CD4-positive, CD25-positive, alpha-beta regulatory T cell (primary cell): ENCODE data around the gene NUDT21. TPM values are rescaled to one million over a fixed set of nuclear protein-coding genes. Genes with fewer than 3 reads are reported as not detected.
A peak's percentile ranks its signal among the peaks of the same experiment; 100 is the strongest.

Source experiments
- ATAC-seq, 2 donors: fragments of 150-1000 bp; cut with Tn5 transposase; one replicate each; pipeline ENCODE4 v1.10.0; 2021; ENCODE audit warnings: low read depth in 2 of 2, moderate number of reproducible peaks in 2 of 2, moderate library complexity in 1 of 2
- DNase-seq, 3 donors: peaks; one replicate each; pipeline versions ENCODE4 v3.0.0 to v3.0.0-alpha.2; 2012 to 2022; ENCODE audit warnings: mixed read lengths in 1 of 3
- H3K27ac ChIP-seq: one replicate; pipeline ENCODE4 v1.7.0; 2013; ENCODE audit warnings: mild to moderate bottlenecking, low read length; ENCODE audit not compliant: insufficient read depth, poor library complexity, severe bottlenecking
- H3K27me3 ChIP-seq: one replicate; pipeline ENCODE4 v1.7.0; 2013; ENCODE audit warnings: low read length; ENCODE audit not compliant: control insufficient read depth, insufficient read depth
- H3K36me3 ChIP-seq: one replicate; pipeline ENCODE4 v1.7.0; 2013; ENCODE audit warnings: mild to moderate bottlenecking, low read length, moderate library complexity; ENCODE audit not compliant: control insufficient read depth, insufficient read depth
- H3K4me1 ChIP-seq: 2 replicates; pipeline ENCODE4 v1.7.0; 2013; ENCODE audit warnings: mild to moderate bottlenecking, low read length; ENCODE audit not compliant: insufficient read depth, control insufficient read depth, poor library complexity, severe bottlenecking
- H3K4me3 ChIP-seq: one replicate; pipeline ENCODE4 v1.7.0; 2013; ENCODE audit warnings: low read depth, mild to moderate bottlenecking, low read length, moderate library complexity
- H3K9me3 ChIP-seq, 2 experiments: 1 replicate in 1 of 2; 2 replicates in 1 of 2; pipeline ENCODE4 v1.7.0; 2013; ENCODE audit warnings: low read length in 2 of 2, mild to moderate bottlenecking in 1 of 2, moderate library complexity in 1 of 2; ENCODE audit not compliant: control insufficient read depth in 2 of 2
- H3K27ac Mint-ChIP-seq, 3 donors: one replicate each; pipeline ENCODE4 v1.8.0; 2020 to 2022; ENCODE audit warnings: mild to moderate bottlenecking in 3 of 3, mixed read lengths in 3 of 3, moderate library complexity in 2 of 3
- H3K27me3 Mint-ChIP-seq: one replicate; pipeline ENCODE4 v1.8.0; 2022; ENCODE audit warnings: mild to moderate bottlenecking, mixed read lengths
- H3K36me3 Mint-ChIP-seq: one replicate; pipeline ENCODE4 v1.8.0; 2020; ENCODE audit warnings: mixed read lengths
- H3K4me1 Mint-ChIP-seq, 4 donors: one replicate each; pipeline ENCODE4 v1.8.0; 2020 to 2022; ENCODE audit warnings: mixed read lengths in 4 of 4, mild to moderate bottlenecking in 1 of 4
- H3K4me3 Mint-ChIP-seq, 4 donors: one replicate each; pipeline ENCODE4 v1.8.0; 2020 to 2022; ENCODE audit warnings: mild to moderate bottlenecking in 4 of 4, mixed read lengths in 4 of 4, moderate library complexity in 3 of 4
- H3K9me3 Mint-ChIP-seq, 7 donors: one replicate each; pipeline ENCODE4 v1.8.0; 2020 to 2022; ENCODE audit warnings: mixed read lengths in 7 of 7, mild to moderate bottlenecking in 3 of 7, moderate library complexity in 2 of 7
- polyA plus RNA-seq, 4 donors: library from polyadenylated mRNA; unstranded; fragments of 300-500 nt; fragmentation: Illumina TruSeq; gene quantifications; one replicate each; pipeline ENCODE4 v1.2.3, GENCODE V29; 2021
- total RNA-seq: library from RNA; stranded (reverse); gene quantifications from one replicate; pipeline ENCODE4 v1.2.3, GENCODE V29; 2022

Gene NUDT21
- total and polyA plus RNA-seq, 5 donors from 2014 or later, result 91.9 to 128 (median 104) TPM

- Histone ChIP-seq H3K27ac (no peak overlapping the region), H3K9me3 (no peaks in the 10 kb centered on the region), H3K36me3 (peaks cover 81% of the 10 kb centered on the region), H3K27me3 (no peaks in the 10 kb centered on the region), H3K4me3 (no peak overlapping the region), H3K4me1 (peaks cover 7% of the 10 kb centered on the region)
- Mint-ChIP-seq H3K4me1 (peaks cover 16 to 37% (median 29%) of the 10 kb centered on the region in 4 donors), H3K27ac (no peak overlapping the region), H3K9me3 (no peaks in the 10 kb centered on the region), H3K27me3 (no peaks in the 10 kb centered on the region), H3K4me3 (peak overlapping the region in 1 of 4 donors; percentile 7), H3K36me3 (peaks cover 58% of the 10 kb centered on the region)
- DNase-seq (no peak), ATAC-seq (no peak)
Observed at GRCh38 chr16:56457927-56458470, 6.9 kb upstream of the NUDT21 start.

GRCh38 chr16:56451753-56452689 lies 889 bp upstream of the NUDT21 start:
- peak overlapping the region; percentile 98 for H3K4me3 ChIP-seq
- H3K4me1 ChIP-seq, result peaks cover 44% of the 10 kb centered on the region
- Mint-ChIP-seq H3K4me3 (peak overlapping the region; percentile 92 to 100 (median 96)), H3K27ac (peak overlapping the region; percentile 94 to 98 (median 96)), H3K27me3 (no peaks in the 10 kb centered on the region), H3K36me3 (peaks cover 22% of the 10 kb centered on the region), H3K4me1 (peaks cover 41 to 72% (median 58%) of the 10 kb centered on the region in 4 donors), H3K9me3 (peaks cover 0 to 2% (median 0%) of the 10 kb centered on the region in 7 donors)
- no peaks in the 10 kb centered on the region for H3K27me3 ChIP-seq
- peak in 2 of 3 donors; percentile 2 to 19 for DNase-seq
- ATAC-seq, result peak; percentile 19 to 26
- H3K9me3 ChIP-seq, result no peaks in the 10 kb centered on the region
- H3K36me3 ChIP-seq, result peaks cover 38% of the 10 kb centered on the region
- peak overlapping the region; percentile 84 for H3K27ac ChIP-seq

GRCh38 chr16:56450275-56450985 lies 702 bp downstream of the NUDT21 start:
- Histone ChIP-seq H3K9me3 (no peaks in the 10 kb centered on the region), H3K4me3 (peak overlapping the region; percentile 98), H3K27ac (peak overlapping the region; percentile 84), H3K4me1 (peaks cover 44% of the 10 kb centered on the region), H3K27me3 (no peaks in the 10 kb centered on the region), H3K36me3 (peaks cover 31% of the 10 kb centered on the region)
- Mint-ChIP-seq H3K36me3 (peaks cover 12% of the 10 kb centered on the region), H3K27me3 (no peaks in the 10 kb centered on the region), H3K4me3 (peak overlapping the region; percentile 92 to 100 (median 96)), H3K4me1 (peaks cover 25 to 70% (median 50%) of the 10 kb centered on the region in 4 donors), H3K9me3 (peaks cover 0 to 2% (median 0%) of the 10 kb centered on the region in 7 donors), H3K27ac (peak overlapping the region; percentile 94 to 98 (median 96))
- DNase-seq, result peak in 1 of 3 donors; percentile 25
- peak in 1 of 2 donors; percentile 12 for ATAC-seq

- Mint-ChIP-seq H3K9me3 (peaks cover 0 to 2% (median 0%) of the 10 kb centered on the region in 7 donors), H3K27ac (peak overlapping the region; percentile 28 to 58 (median 52)), H3K27me3 (no peaks in the 10 kb centered on the region), H3K4me3 (peak overlapping the region; percentile 1 to 61 (median 55)), H3K36me3 (peaks cover 10% of the 10 kb centered on the region), H3K4me1 (peaks cover 25 to 63% (median 42%) of the 10 kb centered on the region in 4 donors)
- DNase-seq, result no peak
- Histone ChIP-seq H3K27me3 (no peaks in the 10 kb centered on the region), H3K4me1 (peaks cover 38% of the 10 kb centered on the region), H3K9me3 (no peaks in the 10 kb centered on the region), H3K27ac (no peak overlapping the region), H3K36me3 (peaks cover 29% of the 10 kb centered on the region), H3K4me3 (peak overlapping the region; percentile 42)
- ATAC-seq, result no peak
Observed at GRCh38 chr16:56448005-56448404, 3.1 kb downstream of the NUDT21 start.

DNA sequence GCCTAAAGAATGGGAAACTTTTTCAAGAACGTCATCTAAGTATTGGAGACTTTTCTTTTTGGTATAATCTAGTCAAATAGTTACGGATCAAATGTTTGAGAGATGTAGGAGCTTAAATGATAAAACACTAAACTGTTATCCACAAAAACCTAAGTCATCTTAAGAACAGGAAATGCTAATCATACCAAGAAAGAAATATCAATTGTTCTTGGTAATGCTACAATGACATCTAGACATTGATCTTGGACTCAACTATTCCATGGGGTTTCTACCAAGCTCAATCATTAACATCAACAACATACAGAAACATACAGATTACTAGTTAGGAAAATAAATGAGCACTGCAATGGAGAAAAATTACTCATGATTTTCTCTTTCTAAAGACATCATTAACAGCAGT lies 3.8 kb downstream of the NUDT21 start:
- no peaks in the 10 kb centered on the region for H3K27me3 Mint-ChIP-seq
- peaks cover 31% of the 10 kb centered on the region for H3K4me1 ChIP-seq
- H3K27me3 ChIP-seq, result no peaks in the 10 kb centered on the region
- peaks cover 16% of the 10 kb centered on the region for H3K36me3 Mint-ChIP-seq
- DNase-seq (no peak), ATAC-seq (no peak)
- no peaks in the 10 kb centered on the region for H3K9me3 ChIP-seq
- peaks cover 25 to 62% (median 37%) of the 10 kb centered on the region in 4 donors for H3K4me1 Mint-ChIP-seq
- peaks cover 29% of the 10 kb centered on the region for H3K36me3 ChIP-seq
- peak overlapping the region; percentile 4 for H3K4me3 ChIP-seq
- H3K4me3 Mint-ChIP-seq, result peak overlapping the region in 1 of 4 donors; percentile 32
- peaks cover 0 to 2% (median 0%) of the 10 kb centered on the region in 7 donors for H3K9me3 Mint-ChIP-seq
- H3K27ac ChIP-seq, result no peak overlapping the region
- peak overlapping the region in 2 of 3 donors; percentile 37 to 58 for H3K27ac Mint-ChIP-seq

- H3K27ac Mint-ChIP-seq, result no peak overlapping the region
- no peaks in the 10 kb centered on the region for H3K27me3 Mint-ChIP-seq
- Histone ChIP-seq H3K27ac (no peak overlapping the region), H3K27me3 (no peaks in the 10 kb centered on the region), H3K36me3 (peaks cover 63% of the 10 kb centered on the region), H3K9me3 (no peaks in the 10 kb centered on the region), H3K4me1 (no peaks in the 10 kb centered on the region), H3K4me3 (no peak overlapping the region)
- H3K36me3 Mint-ChIP-seq, result peaks cover 40% of the 10 kb centered on the region
- H3K4me1 Mint-ChIP-seq, result peaks cover 6 to 21% (median 11%) of the 10 kb centered on the region in 4 donors
- DNase-seq, result no peak
- no peak for ATAC-seq
- no peak overlapping the region for H3K4me3 Mint-ChIP-seq
- no peaks in the 10 kb centered on the region for H3K9me3 Mint-ChIP-seq
Observed at GRCh38 chr16:56438038-56438437, 13.1 kb downstream of the NUDT21 start.

DNA sequence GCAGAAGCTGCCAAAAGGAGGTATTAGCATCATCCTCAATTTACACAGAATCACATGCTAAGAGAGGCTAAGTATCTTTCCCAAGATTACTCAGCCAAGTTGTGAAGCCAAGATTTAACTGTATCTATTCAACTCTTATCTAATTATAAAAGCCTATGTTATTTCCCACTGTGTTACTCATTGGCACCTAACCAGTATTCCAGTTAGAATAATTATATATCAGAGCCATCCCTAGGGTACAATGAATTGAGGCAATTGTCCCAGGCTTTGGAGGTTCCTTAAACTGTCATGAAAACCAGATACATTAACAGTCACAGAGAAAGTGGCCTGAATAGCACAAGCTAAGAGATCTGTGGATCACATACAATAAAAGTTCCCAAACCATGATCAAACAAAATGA lies 14.9 kb downstream of the NUDT21 start:
- Histone ChIP-seq H3K36me3 (peaks cover 70% of the 10 kb centered on the region), H3K27me3 (no peaks in the 10 kb centered on the region), H3K9me3 (no peaks in the 10 kb centered on the region), H3K4me3 (no peak overlapping the region), H3K27ac (no peak overlapping the region), H3K4me1 (no peaks in the 10 kb centered on the region)
- ATAC-seq (no peak), DNase-seq (no peak)
- Mint-ChIP-seq H3K36me3 (peaks cover 30% of the 10 kb centered on the region), H3K27ac (no peak overlapping the region), H3K4me3 (no peak overlapping the region), H3K4me1 (peaks cover 3 to 10% (median 6%) of the 10 kb centered on the region in 4 donors), H3K27me3 (no peaks in the 10 kb centered on the region), H3K9me3 (no peaks in the 10 kb centered on the region)
